Gastroesophageal sphincter (tissue), 3 donors: ENCODE data around the gene NBDY.

Experiments used
- EP300 ChIP-seq: sonication (generic); formaldehyde crosslinking; IDR thresholded peaks from one replicate; pipeline ENCODE4 v1.6.1; 2017; ENCODE audit warnings: antibody characterized with exemption, mild to moderate bottlenecking
- POLR2AphosphoS5 ChIP-seq: sonication (generic); formaldehyde crosslinking; IDR thresholded peaks from one replicate; pipeline ENCODE4 v1.6.1; 2017; ENCODE audit warnings: antibody characterized with exemption
- TF ChIP-seq, protein P1 (sequence below), 4 experiments: fragments of 200-600 bp in 2 of 4; fragments of 450-650 bp in 2 of 4; sonication (generic) in 1 of 4; IDR thresholded peaks; one replicate each; pipeline ENCODE4 v1.5.1; 2017 to 2019; ENCODE audit warnings: antibody characterized with exemption in 4 of 4, mild to moderate bottlenecking in 2 of 4, moderate library complexity in 2 of 4

DNA sequence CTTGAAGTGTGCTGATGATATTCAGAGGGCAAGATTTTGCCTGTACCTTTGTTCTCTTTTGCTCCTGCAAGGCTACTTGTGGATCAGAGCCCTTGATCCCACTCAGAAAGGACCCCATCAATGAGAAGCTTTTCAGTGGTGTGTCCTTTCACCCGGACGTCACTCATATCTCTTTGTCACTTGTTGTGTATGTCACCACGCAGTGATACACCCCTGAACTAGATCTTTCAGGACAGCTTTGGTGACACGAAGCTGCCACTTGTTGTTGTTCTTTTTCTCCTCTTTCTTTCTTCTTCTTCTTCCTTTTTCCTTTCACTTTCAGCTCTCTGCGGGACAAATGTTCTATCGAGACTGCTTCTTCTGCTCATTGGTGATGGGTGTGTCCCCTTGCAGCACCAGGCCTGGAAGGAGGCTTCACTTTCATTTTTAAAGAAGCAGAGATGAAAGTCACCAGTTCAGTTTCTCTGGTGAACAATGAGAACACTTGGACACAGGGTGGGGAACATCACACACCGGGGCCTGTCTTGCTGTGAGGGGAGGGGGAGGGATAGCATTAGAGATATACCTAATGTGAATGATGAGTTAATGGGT, 83.6 kb downstream of the NBDY start:
- TF ChIP-seq, protein P1, sequence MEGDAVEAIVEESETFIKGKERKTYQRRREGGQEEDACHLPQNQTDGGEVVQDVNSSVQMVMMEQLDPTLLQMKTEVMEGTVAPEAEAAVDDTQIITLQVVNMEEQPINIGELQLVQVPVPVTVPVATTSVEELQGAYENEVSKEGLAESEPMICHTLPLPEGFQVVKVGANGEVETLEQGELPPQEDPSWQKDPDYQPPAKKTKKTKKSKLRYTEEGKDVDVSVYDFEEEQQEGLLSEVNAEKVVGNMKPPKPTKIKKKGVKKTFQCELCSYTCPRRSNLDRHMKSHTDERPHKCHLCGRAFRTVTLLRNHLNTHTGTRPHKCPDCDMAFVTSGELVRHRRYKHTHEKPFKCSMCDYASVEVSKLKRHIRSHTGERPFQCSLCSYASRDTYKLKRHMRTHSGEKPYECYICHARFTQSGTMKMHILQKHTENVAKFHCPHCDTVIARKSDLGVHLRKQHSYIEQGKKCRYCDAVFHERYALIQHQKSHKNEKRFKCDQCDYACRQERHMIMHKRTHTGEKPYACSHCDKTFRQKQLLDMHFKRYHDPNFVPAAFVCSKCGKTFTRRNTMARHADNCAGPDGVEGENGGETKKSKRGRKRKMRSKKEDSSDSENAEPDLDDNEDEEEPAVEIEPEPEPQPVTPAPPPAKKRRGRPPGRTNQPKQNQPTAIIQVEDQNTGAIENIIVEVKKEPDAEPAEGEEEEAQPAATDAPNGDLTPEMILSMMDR (IDR thresholded peaks at IDR 0.05) = no peak
- TF ChIP-seq EP300 (no peak), POLR2AphosphoS5 (no peak)
